NCI-H2171 treated with DMSO at 0.1 percent for 48 hours (cell line): ENCODE data around the gene FAM174B.

Source experiments
- DNase-seq: peaks from one replicate; lab custom pipeline; 2025; lab: John Stamatoyannopoulos, UW

Gene FAM174B

GRCh38 chr15:92664178-92664900, 8.8 kb upstream of the FAM174B start:
- no peak for DNase-seq

- DNase-seq, result no peak
These were observed 7.8 kb upstream of the FAM174B start for GRCh38 chr15:92663250-92663951.

DNA sequence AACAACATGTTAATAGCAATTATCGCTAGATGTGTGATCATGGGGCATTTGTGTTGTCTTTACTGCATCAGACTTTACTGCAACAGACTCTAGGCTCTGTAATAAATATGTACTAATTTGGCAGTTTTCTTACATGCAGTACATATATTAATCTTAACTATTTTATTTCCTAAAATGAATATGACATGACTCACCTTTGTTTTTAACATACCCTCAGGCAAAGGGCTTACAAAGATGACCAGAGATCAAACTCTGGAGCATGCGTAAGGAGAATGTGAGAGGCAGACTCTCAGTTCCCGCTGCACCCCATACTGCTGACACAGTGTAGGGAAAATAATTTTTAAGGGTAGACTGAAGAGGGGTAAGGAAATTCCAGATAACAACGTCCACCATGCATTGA, 7.2 kb upstream of the FAM174B start:
- DNase-seq, result no peak

DNA sequence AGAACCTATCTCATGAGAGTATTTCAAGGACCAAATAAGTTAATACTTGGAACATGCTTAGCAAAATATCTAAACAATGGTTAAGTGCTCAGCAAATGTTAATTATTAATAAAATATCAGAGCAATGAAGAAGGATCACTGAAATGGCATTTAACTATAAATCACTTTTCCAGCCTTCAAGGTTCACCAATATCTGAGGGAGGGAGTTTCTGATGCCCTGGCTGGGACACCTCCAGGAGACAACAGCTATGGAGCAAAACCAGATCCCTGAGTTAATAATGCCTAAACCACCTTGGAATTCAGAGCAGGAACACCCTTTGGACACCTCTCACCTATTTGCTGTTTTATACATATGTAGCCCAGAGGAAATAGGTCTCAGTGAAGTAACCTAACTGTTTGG, 6.4 kb upstream of the FAM174B start:
- DNase-seq, result no peak

- DNase-seq, result no peak
These were observed 5.5 kb upstream of the FAM174B start for GRCh38 chr15:92661069-92661468.

- no peak for DNase-seq
These were observed 1.9 kb upstream of the FAM174B start for GRCh38 chr15:92657486-92657885.

GRCh38 chr15:92656089-92656488, 514 bp upstream of the FAM174B start:
- DNase-seq, result peak; percentile 48

GRCh38 chr15:92654662-92655061, 913 bp downstream of the FAM174B start:
- peak; percentile 40 for DNase-seq

GRCh38 chr15:92653836-92654539, 1.6 kb downstream of the FAM174B start:
- DNase-seq, result peak; percentile 60

DNA sequence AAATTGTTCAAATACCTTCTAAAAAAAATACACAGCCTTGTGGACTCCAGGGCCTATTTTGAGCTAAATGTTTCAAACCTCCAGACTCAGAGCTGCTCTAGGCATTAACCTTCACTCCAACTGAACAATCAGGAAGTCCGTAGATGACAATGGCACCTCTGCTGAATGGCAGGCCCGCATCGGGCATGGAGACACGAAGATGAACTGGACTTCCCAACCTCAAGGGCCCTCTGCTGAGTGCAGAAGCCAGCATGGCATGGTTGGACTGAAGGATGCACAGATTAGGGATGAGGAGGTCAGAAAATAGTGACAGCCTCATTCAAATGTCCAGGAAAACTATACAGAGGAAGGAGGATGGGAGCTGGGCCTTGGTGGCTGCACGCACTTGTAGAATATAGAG, 2.2 kb downstream of the FAM174B start:
- DNase-seq, result no peak

DNA sequence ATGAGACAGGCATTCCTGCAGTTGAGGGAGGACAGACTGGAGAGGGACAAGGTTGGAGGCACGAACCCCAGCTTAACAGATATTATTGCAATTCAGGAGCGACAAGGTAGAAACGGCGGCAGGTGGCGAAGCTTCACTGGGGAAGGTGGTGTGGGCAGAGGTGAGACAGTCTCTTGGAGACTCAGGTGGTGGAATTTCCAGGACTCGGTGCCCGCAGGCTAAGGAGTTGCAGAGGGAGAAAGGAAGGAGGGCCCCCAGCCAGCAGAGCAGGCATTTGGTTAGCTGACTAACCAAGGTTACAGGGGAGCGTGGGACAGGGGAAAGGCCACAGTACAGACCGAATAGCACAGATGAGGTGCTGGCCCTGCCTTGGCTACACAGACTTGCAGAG, 3.0 kb downstream of the FAM174B start:
- DNase-seq, result no peak

- DNase-seq, result no peak
These were observed 3.5 kb downstream of the FAM174B start for GRCh38 chr15:92651877-92652575.

DNA sequence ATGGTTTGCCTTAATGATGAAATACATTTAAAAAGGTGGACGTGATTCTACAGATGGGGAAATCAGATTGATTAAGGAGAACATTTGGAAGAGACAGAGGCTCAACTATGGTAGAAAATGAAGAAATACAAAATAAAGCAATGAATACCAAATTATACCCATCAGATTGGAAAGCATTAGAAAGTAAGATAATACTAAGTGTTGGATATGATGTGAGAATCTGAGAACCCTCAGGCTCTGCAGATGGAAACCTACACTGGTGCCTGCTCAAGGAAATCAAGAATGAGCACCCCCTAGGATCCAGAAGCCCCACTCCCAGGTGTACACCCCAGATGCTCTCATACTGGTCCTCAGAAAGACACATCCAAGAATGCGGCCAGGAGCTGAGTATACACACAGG, 4.6 kb downstream of the FAM174B start:
- DNase-seq, result no peak

- DNase-seq, result peak; percentile 88
These were observed 5.3 kb downstream of the FAM174B start for GRCh38 chr15:92650256-92650655.

GRCh38 chr15:92648190-92648875, 7.2 kb downstream of the FAM174B start:
- DNase-seq, result no peak

DNA sequence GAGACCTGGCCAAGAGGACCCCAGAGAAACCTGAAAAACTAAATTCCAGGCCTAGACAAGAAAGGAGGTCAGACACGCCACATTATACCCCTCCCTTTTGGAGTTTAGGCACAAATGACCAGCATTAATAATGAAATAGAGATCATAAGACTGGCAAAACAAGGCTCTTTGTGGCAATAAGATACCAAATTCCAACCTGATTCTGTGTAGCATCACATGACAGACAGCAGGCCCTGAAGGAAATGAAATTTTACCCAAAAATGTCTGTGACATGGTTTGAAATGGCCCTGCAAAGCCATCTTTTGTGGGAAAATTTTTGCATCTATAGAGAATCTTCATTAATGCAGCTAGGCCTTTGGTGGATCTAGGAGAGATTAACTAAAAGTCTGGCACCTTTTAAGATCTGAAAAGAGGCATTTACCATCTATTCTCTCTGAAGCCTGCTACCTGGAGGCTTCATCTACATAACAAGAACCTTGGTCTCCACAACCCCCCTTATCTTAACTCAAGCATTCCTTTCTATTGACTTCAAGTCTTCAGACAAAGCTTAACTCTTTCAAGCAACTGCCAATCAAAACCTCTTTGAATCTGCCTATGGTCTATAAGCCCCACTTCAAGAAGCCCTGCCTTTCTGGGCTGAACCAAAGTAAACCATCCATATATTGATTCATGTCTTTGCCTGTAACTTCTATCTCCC, 8.0 kb downstream of the FAM174B start:
- DNase-seq, result no peak

DNA sequence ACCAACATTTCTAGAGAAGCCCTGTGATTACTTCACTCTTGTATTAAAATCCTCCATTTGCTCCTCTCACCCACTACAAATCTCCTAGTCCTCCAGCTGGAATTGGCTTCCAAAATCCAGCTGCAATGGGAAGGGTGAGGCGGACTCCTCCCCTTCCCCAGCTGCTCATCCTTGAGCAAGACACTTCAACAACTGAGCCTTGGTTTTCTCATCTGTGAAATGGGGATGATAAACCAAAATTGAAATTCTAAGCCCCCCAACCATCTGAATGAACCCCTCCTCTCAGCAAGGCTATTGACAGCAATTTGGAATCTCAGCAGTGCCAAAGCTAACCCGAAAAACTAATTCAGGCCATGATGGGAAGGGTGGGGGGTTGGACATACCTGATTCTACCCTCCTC, 9.4 kb downstream of the FAM174B start:
- no peak for DNase-seq

DNA sequence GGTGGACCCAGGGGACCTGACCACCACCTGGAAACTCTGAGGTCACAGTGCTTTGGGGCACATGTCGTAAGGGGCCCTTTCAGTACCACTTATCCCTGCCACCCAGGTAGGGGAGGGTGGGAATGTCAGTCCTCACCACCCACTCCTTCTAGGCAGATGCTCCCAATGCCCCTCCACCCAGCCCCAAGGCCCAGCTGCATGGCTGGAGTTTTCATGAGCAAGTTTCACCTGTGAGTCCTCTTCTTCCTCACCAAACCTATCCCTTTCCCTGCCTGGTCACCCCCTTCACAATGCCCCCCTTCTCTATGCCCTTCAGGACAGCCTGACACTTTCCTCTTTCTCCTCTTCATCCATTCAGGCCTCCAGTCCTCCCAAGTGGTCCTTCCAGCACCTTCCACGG, 9.8 kb downstream of the FAM174B start:
- DNase-seq, result no peak

DNA sequence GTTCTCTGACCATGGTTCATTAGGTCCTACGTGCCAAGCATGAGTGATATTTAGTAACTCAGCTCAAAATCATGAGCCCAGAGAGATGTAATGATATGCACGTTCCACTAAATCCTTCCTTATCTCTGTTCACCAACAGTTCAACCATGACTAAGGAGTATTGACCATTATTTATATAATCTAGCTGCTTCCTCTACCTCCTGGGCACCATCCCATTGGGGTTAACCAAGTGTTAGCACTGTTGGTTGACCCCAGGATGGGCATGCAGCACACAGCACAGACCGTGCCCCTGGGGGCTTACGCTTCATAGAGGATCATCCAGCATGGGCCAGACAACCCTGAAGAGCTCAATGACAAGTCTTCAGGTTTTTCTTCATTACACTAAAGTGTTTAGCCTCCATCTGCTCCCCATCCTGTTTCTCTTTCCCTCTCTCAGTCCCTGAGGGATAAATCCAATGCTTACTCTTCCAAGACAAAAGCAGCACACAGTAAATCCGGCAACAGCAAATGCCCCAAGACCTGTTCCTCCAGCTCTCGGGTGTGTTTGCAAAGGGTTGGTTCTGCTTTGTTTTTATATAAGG, 10.4 kb downstream of the FAM174B start:
- DNase-seq, result peak; percentile 81

GRCh38 chr15:92643849-92644815, 11.4 kb downstream of the FAM174B start:
- DNase-seq, result peak; percentile 75
